DND-41 (cell line): ENCODE measurements around the gene PKHD1.

ENCODE experiments used
- ATAC-seq: fragments of 200-7000 bp; cut with Tn5 transposase; 3 replicates; pipeline ENCODE4 v1.9.1; 2021; ENCODE audit warnings: low read depth; ENCODE audit not compliant: insufficient read depth
- DNase-seq: peaks from one replicate; pipeline ENCODE4 v3.0.0-alpha.2; 2020
- H2AFZ ChIP-seq: 2 replicates; pipeline ENCODE4 v1.6.0; 2012; ENCODE audit warnings: low read depth, low read length
- H3K27ac ChIP-seq: 2 replicates; pipeline ENCODE4 v1.5.1; 2012; ENCODE audit warnings: low read length, inconsistent platforms
- H3K27me3 ChIP-seq: fragments of 200-600 bp; sonication (generic); 2 replicates; pipeline ENCODE4 v1.6.0; 2012; ENCODE audit warnings: low read length, mild to moderate bottlenecking, inconsistent platforms; ENCODE audit not compliant: insufficient read depth, poor library complexity
- H3K36me3 ChIP-seq: 2 replicates; pipeline ENCODE4 v1.5.1; 2012; ENCODE audit warnings: low read length, inconsistent platforms; ENCODE audit not compliant: insufficient read depth
- H3K4me1 ChIP-seq: 2 replicates; pipeline ENCODE4 v1.5.1; 2012; ENCODE audit warnings: mild to moderate bottlenecking, low read length; ENCODE audit not compliant: insufficient read depth
- H3K4me2 ChIP-seq: 2 replicates; pipeline ENCODE4 v1.6.0; 2012; ENCODE audit warnings: mild to moderate bottlenecking, moderate library complexity, low read length, inconsistent platforms; ENCODE audit not compliant: insufficient read depth
- H3K4me3 ChIP-seq, 2 experiments: fragments of 200-600 bp in 1 of 2; shearing (Covaris generic) in 1 of 2; 2 replicates each; pipeline ENCODE4 v1.5.1; 2012 to 2016; ENCODE audit warnings: inconsistent platforms in 2 of 2, low read length in 2 of 2, mild to moderate bottlenecking in 2 of 2, low read depth in 1 of 2, moderate library complexity in 1 of 2
- H3K79me2 ChIP-seq: 2 replicates; pipeline ENCODE4 v1.6.0; 2012; ENCODE audit warnings: low read length, inconsistent platforms; ENCODE audit not compliant: insufficient read depth
- H3K9ac ChIP-seq: 2 replicates; pipeline ENCODE4 v1.6.0; 2012; ENCODE audit warnings: low read depth, mild to moderate bottlenecking, inconsistent platforms, low read length, moderate library complexity
- H3K9me3 ChIP-seq: 2 replicates; pipeline ENCODE4 v1.5.1; 2012; ENCODE audit warnings: low read length, moderate library complexity, mild to moderate bottlenecking, inconsistent platforms; ENCODE audit not compliant: insufficient read depth, severe bottlenecking
- H4K20me1 ChIP-seq: 2 replicates; pipeline ENCODE4 v1.6.0; 2012; ENCODE audit warnings: low read length; ENCODE audit not compliant: insufficient read depth
- EZH2 ChIP-seq: IDR thresholded peaks from 3 replicates; pipeline ENCODE4 v1.6.1; 2012; ENCODE audit warnings: borderline replicate concordance, low read depth, mild to moderate bottlenecking, moderate library complexity, low read length, inconsistent platforms; ENCODE audit not compliant: severe bottlenecking
- TF ChIP-seq, protein P1 (sequence below): IDR thresholded peaks from 2 replicates; pipeline ENCODE4 v1.5.1; 2012; ENCODE audit warnings: borderline replicate concordance, low read length, moderate library complexity, mild to moderate bottlenecking; ENCODE audit not compliant: poor library complexity, severe bottlenecking; ENCODE audit errors: extremely low read depth

The PKHD1 gene

DNA sequence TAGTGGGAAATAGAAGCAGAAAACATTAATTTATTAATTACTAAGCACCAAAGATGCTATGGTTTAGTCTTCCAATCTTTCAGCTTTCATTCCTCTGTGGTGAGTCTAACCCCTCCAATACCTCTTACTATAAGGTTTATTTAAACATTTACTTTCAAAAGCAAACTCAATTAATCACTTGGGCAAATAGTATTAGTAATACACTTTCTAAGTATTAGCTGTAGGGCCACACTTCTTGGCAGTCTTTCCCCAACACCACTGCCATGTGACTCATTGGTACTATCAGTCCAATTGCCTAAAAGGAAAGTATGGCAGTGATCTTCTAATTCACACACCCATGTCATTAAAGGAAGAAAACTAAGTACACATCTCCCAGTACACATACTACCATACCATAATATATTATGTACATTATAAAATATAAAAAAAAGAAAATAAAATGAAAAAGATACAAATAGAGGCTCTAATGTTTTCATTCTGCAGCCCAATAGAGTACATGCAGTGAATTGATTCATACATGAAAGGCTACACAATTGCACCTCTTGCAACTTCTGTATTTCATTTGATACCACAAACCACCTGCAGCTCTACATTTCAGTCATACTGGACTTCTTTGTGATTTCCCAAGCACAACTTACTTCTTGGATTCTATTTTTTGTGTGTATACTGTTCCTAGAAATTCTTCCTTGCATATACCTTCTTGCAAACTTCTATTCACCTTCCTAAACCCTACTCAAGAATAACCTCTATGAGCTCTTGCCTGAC is 218.6 kb downstream of the PKHD1 start:
- Histone ChIP-seq H4K20me1 (no peaks in the 10 kb centered on the region), H3K9ac (no peak overlapping the region), H3K27ac (no peak overlapping the region), H3K4me3 (no peak overlapping the region), H3K4me2 (no peak overlapping the region), H3K4me1 (no peaks in the 10 kb centered on the region), H3K36me3 (no peaks in the 10 kb centered on the region), H3K9me3 (no peaks in the 10 kb centered on the region), H2AFZ (no peak overlapping the region), H3K27me3 (no peaks in the 10 kb centered on the region), H3K79me2 (no peaks in the 10 kb centered on the region)
- DNase-seq (no peak), ATAC-seq (no peak)
- TF ChIP-seq, protein P1, sequence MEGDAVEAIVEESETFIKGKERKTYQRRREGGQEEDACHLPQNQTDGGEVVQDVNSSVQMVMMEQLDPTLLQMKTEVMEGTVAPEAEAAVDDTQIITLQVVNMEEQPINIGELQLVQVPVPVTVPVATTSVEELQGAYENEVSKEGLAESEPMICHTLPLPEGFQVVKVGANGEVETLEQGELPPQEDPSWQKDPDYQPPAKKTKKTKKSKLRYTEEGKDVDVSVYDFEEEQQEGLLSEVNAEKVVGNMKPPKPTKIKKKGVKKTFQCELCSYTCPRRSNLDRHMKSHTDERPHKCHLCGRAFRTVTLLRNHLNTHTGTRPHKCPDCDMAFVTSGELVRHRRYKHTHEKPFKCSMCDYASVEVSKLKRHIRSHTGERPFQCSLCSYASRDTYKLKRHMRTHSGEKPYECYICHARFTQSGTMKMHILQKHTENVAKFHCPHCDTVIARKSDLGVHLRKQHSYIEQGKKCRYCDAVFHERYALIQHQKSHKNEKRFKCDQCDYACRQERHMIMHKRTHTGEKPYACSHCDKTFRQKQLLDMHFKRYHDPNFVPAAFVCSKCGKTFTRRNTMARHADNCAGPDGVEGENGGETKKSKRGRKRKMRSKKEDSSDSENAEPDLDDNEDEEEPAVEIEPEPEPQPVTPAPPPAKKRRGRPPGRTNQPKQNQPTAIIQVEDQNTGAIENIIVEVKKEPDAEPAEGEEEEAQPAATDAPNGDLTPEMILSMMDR, result no peak
- TF ChIP-seq EZH2, result no peak

DNA sequence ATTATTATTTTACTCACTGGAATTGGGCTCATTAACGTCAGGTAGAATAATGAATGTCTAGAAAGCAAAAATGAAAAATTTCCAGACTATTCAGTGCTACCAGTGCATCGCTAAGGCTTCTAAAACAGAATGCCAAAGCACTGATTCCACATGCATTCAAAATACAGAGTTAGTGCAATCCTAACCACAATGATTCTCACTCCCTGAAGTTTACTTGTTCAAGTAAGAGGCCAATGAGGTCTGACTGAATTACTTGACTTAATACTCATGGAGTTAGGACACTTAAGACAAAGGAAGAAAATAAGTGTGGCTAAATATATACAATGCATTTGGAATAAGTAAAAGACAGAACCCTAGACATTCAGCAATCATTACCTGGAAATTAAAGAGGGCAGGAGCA is 220.5 kb downstream of the PKHD1 start:
- Histone ChIP-seq H3K27ac (no peak overlapping the region), H3K4me3 (no peak overlapping the region), H2AFZ (no peak overlapping the region), H3K9ac (no peak overlapping the region), H3K4me1 (no peaks in the 10 kb centered on the region), H3K27me3 (no peaks in the 10 kb centered on the region), H3K4me2 (no peak overlapping the region), H3K36me3 (no peaks in the 10 kb centered on the region), H3K79me2 (no peaks in the 10 kb centered on the region), H3K9me3 (no peaks in the 10 kb centered on the region), H4K20me1 (no peaks in the 10 kb centered on the region)
- no peak for ATAC-seq
- TF ChIP-seq, protein P1, result no peak
- TF ChIP-seq EZH2, result no peak
- no peak for DNase-seq

DNA sequence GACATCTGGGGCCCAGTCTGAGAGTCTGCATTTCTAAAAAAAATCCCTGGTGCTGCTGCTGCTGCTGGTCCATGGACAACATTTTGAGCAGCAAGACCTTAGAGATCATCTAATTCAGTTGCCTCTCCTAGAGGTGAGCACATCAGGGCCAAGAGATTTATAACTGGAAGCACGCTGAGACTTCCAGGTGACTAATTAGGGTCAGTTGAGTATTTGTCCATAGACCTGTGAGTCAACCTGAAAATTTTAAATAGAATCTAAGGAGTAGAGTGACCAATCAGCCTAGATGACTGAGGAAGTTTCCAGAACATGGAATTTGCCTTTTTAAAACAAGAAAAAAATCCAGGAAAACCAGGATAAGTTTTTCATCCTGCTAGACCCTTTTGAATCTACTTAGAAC is 221.4 kb downstream of the PKHD1 start:
- no peaks in the 10 kb centered on the region for H3K36me3 ChIP-seq
- H2AFZ ChIP-seq, result no peak overlapping the region
- no peak overlapping the region for H3K27ac ChIP-seq
- DNase-seq (no peak), ATAC-seq (no peak)
- H3K27me3 ChIP-seq, result no peaks in the 10 kb centered on the region
- no peaks in the 10 kb centered on the region for H4K20me1 ChIP-seq
- H3K4me1 ChIP-seq, result no peaks in the 10 kb centered on the region
- no peak overlapping the region for H3K4me2 ChIP-seq
- H3K4me3 ChIP-seq, result no peak overlapping the region
- H3K9me3 ChIP-seq, result no peaks in the 10 kb centered on the region
- no peak overlapping the region for H3K9ac ChIP-seq
- no peaks in the 10 kb centered on the region for H3K79me2 ChIP-seq
- no peak for TF ChIP-seq EZH2
- TF ChIP-seq, protein P1, result no peak

DNA sequence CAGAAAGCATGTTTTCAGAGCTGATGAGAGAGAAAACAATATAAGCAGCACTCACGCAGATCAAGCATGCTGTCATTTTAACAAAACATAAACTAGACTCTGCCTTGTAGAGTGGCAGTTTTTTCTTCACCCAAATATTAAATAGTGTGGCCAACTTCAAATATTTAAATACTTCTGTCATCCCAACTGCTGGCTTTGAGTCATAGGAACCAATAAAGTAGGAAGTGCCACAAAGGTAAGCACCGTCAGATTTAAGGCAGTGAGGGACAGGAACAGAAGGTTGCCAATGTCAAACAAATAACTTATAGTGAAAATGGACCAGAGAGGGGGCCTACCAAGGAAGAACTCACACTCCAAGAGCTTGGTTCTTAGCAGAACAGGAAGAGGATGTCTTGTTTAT is 222.2 kb downstream of the PKHD1 start:
- TF ChIP-seq, protein P1, result no peak
- no peak for TF ChIP-seq EZH2
- DNase-seq, result no peak
- no peak overlapping the region for H3K9ac ChIP-seq
- no peaks in the 10 kb centered on the region for H3K79me2 ChIP-seq
- no peak overlapping the region for H3K4me2 ChIP-seq
- H4K20me1 ChIP-seq, result no peaks in the 10 kb centered on the region
- no peaks in the 10 kb centered on the region for H3K27me3 ChIP-seq
- no peaks in the 10 kb centered on the region for H3K9me3 ChIP-seq
- H2AFZ ChIP-seq, result no peak overlapping the region
- no peaks in the 10 kb centered on the region for H3K4me1 ChIP-seq
- H3K4me3 ChIP-seq, result no peak overlapping the region
- H3K27ac ChIP-seq, result no peak overlapping the region
- no peak for ATAC-seq
- no peaks in the 10 kb centered on the region for H3K36me3 ChIP-seq
